SK-N-SH treated with all-trans-retinoic acid at 6 μM for 48 hours (cell line): ENCODE results near the gene MGLL.

Source experiments
- ISL1 ChIP-seq: fragments of 250-450 bp; sonication (Bioruptor Pico); IDR thresholded peaks from 2 replicates; pipeline ENCODE4 v2.1.2; 2022; ENCODE audit warnings: mild to moderate bottlenecking, moderate library complexity
- RARB ChIP-seq: fragments of 250-450 bp; sonication (Bioruptor Pico); IDR thresholded peaks from 2 replicates; pipeline ENCODE4 v1.8.0; 2021; ENCODE audit warnings: mild to moderate bottlenecking, moderate library complexity
- ZC3H10 ChIP-seq: fragments of 250-450 bp; sonication (Bioruptor Pico); IDR thresholded peaks from 2 replicates; pipeline ENCODE4 v1.5.1; 2021; ENCODE audit warnings: mild to moderate bottlenecking, moderate library complexity
- ZFP3 ChIP-seq: fragments of 250-450 bp; sonication (Bioruptor Pico); IDR thresholded peaks from 2 replicates; pipeline ENCODE4 v1.5.0; 2020; ENCODE audit warnings: mild to moderate bottlenecking, moderate library complexity
- ZNF565 ChIP-seq: fragments of 450-650 bp; formaldehyde crosslinking; conservative IDR thresholded peaks from 2 replicates; pipeline ENCODE4 v1.5.0; 2020; ENCODE audit warnings: low read depth, mild to moderate bottlenecking, moderate library complexity
- ZNF70 ChIP-seq: fragments of 450-650 bp; formaldehyde crosslinking; IDR thresholded peaks from 2 replicates; pipeline ENCODE4 v1.5.0; 2020; ENCODE audit warnings: mild to moderate bottlenecking, moderate library complexity
- ZNF8 ChIP-seq: fragments of 450-650 bp; formaldehyde crosslinking; IDR thresholded peaks from 2 replicates; pipeline ENCODE4 v1.5.0; 2020; ENCODE audit warnings: mild to moderate bottlenecking, moderate library complexity
- TF ChIP-seq, protein P1 (sequence below): fragments of 250-450 bp; sonication (Bioruptor Pico); IDR thresholded peaks from 2 replicates; pipeline ENCODE4 v1.5.0; 2020; ENCODE audit warnings: mild to moderate bottlenecking, moderate library complexity
- TF ChIP-seq, protein P2 (sequence below): fragments of 250-450 bp; sonication (Bioruptor Pico); IDR thresholded peaks from 2 replicates; pipeline ENCODE4 v1.8.0; 2021; ENCODE audit warnings: low read depth, mild to moderate bottlenecking, moderate library complexity, borderline replicate concordance
- TF ChIP-seq, protein P3 (sequence below): fragments of 250-450 bp; sonication (Bioruptor Pico); IDR thresholded peaks from 2 replicates; pipeline ENCODE4 v1.8.0; 2020; ENCODE audit warnings: mild to moderate bottlenecking, moderate library complexity, borderline replicate concordance
- TF ChIP-seq, protein P4 (sequence below): fragments of 250-450 bp; sonication (Bioruptor Pico); IDR thresholded peaks from 2 replicates; pipeline ENCODE4 v1.5.1; 2020; ENCODE audit warnings: low read depth, mild to moderate bottlenecking, moderate library complexity

DNA sequence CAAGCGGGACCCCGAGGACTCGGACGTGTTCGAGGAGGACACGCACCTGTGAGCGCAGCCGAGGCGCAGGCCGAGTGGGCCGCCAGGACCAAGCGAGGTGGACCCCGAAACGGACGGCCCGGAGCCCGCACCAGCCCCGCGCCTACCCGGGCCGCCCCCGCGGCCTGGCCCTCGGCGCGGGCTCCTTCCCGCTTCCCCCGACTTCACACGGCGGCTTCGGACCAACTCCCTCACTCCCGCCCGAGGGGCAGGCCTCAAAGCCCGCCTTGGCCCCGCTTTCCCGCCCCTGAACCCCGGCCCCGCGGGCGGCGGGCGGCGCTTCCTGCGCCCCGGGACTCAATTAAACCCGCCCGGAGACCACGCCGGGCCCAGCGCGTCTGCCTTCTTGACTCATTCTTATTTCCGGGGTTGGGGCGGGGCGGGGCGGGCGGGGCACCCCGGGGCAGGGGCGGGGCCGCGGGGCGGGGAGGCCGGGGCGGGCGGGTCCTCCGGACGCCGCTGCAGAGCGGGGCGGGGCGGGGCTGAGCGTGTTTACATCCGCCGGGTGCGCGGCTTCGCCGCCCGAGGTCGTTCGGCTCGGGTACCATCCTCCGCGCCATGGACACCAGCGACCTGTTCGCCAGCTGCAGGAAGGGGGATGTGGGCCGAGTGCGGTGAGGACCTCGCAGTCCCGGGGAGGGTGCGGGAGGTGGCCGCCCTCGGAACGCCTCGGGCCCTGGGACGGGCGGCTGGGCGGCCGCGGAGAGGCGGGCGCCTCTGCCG is 149.7 kb downstream of the MGLL start, which contains the start of gene ABTB1:
- TF ChIP-seq RARB (CRISPR knock-in tag) (no peak), ZNF8 (CRISPR knock-in tag) (no peak), ZNF565 (CRISPR knock-in tag) (no peak), ISL1 (CRISPR knock-in tag) (no peak), ZFP3 (CRISPR knock-in tag) (no peak), ZC3H10 (no peak), ZNF70 (CRISPR knock-in tag) (no peak)
- TF ChIP-seq, protein P1, sequence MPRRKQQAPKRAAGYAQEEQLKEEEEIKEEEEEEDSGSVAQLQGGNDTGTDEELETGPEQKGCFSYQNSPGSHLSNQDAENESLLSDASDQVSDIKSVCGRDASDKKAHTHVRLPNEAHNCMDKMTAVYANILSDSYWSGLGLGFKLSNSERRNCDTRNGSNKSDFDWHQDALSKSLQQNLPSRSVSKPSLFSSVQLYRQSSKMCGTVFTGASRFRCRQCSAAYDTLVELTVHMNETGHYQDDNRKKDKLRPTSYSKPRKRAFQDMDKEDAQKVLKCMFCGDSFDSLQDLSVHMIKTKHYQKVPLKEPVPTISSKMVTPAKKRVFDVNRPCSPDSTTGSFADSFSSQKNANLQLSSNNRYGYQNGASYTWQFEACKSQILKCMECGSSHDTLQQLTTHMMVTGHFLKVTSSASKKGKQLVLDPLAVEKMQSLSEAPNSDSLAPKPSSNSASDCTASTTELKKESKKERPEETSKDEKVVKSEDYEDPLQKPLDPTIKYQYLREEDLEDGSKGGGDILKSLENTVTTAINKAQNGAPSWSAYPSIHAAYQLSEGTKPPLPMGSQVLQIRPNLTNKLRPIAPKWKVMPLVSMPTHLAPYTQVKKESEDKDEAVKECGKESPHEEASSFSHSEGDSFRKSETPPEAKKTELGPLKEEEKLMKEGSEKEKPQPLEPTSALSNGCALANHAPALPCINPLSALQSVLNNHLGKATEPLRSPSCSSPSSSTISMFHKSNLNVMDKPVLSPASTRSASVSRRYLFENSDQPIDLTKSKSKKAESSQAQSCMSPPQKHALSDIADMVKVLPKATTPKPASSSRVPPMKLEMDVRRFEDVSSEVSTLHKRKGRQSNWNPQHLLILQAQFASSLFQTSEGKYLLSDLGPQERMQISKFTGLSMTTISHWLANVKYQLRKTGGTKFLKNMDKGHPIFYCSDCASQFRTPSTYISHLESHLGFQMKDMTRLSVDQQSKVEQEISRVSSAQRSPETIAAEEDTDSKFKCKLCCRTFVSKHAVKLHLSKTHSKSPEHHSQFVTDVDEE (CRISPR knock-in tag): no peak
- TF ChIP-seq, protein P2, sequence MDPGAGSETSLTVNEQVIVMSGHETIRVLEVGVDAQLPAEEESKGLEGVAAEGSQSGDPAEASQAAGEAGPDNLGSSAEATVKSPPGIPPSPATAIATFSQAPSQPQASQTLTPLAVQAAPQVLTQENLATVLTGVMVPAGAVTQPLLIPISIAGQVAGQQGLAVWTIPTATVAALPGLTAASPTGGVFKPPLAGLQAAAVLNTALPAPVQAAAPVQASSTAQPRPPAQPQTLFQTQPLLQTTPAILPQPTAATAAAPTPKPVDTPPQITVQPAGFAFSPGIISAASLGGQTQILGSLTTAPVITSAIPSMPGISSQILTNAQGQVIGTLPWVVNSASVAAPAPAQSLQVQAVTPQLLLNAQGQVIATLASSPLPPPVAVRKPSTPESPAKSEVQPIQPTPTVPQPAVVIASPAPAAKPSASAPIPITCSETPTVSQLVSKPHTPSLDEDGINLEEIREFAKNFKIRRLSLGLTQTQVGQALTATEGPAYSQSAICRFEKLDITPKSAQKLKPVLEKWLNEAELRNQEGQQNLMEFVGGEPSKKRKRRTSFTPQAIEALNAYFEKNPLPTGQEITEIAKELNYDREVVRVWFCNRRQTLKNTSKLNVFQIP: no peak
- TF ChIP-seq, protein P3, sequence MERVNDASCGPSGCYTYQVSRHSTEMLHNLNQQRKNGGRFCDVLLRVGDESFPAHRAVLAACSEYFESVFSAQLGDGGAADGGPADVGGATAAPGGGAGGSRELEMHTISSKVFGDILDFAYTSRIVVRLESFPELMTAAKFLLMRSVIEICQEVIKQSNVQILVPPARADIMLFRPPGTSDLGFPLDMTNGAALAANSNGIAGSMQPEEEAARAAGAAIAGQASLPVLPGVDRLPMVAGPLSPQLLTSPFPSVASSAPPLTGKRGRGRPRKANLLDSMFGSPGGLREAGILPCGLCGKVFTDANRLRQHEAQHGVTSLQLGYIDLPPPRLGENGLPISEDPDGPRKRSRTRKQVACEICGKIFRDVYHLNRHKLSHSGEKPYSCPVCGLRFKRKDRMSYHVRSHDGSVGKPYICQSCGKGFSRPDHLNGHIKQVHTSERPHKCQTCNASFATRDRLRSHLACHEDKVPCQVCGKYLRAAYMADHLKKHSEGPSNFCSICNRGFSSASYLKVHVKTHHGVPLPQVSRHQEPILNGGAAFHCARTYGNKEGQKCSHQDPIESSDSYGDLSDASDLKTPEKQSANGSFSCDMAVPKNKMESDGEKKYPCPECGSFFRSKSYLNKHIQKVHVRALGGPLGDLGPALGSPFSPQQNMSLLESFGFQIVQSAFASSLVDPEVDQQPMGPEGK: no peak
- TF ChIP-seq, protein P4, sequence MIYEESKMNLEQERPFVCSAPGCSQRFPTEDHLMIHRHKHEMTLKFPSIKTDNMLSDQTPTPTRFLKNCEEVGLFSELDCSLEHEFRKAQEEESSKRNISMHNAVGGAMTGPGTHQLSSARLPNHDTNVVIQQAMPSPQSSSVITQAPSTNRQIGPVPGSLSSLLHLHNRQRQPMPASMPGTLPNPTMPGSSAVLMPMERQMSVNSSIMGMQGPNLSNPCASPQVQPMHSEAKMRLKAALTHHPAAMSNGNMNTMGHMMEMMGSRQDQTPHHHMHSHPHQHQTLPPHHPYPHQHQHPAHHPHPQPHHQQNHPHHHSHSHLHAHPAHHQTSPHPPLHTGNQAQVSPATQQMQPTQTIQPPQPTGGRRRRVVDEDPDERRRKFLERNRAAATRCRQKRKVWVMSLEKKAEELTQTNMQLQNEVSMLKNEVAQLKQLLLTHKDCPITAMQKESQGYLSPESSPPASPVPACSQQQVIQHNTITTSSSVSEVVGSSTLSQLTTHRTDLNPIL: no peak
